GM18498 (cell line): ENCODE data around the gene RARB.

Experiments
- ATAC-seq: cut with Tn5 transposase; IDR thresholded peaks from one replicate; pipeline ENCODE4 v1.9.1; 2021; ENCODE audit warnings: mild to moderate bottlenecking, moderate library complexity; ENCODE audit not compliant: unreplicated experiment

RARB gene

DNA sequence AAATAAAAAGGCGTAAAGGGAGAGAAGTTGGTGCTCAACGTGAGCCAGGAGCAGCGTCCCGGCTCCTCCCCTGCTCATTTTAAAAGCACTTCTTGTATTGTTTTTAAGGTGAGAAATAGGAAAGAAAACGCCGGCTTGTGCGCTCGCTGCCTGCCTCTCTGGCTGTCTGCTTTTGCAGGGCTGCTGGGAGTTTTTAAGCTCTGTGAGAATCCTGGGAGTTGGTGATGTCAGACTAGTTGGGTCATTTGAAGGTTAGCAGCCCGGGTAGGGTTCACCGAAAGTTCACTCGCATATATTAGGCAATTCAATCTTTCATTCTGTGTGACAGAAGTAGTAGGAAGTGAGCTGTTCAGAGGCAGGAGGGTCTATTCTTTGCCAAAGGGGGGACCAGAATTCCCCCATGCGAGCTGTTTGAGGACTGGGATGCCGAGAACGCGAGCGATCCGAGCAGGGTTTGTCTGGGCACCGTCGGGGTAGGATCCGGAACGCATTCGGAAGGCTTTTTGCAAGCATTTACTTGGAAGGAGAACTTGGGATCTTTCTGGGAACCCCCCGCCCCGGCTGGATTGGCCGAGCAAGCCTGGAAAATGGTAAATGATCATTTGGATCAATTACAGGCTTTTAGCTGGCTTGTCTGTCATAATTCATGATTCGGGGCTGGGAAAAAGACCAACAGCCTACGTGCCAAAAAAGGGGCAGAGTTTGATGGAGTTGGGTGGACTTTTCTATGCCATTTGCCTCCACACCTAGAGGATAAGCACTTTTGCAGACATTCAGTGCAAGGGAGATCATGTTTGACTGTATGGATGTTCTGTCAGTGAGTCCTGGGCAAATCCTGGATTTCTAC lies at the start of gene RARB:
RARB (plus strand) TSS at position 322 of the 847 bp plus-strand sequence; CDS start at position 791, 469 bp downstream.
- ATAC-seq = no peak

DNA sequence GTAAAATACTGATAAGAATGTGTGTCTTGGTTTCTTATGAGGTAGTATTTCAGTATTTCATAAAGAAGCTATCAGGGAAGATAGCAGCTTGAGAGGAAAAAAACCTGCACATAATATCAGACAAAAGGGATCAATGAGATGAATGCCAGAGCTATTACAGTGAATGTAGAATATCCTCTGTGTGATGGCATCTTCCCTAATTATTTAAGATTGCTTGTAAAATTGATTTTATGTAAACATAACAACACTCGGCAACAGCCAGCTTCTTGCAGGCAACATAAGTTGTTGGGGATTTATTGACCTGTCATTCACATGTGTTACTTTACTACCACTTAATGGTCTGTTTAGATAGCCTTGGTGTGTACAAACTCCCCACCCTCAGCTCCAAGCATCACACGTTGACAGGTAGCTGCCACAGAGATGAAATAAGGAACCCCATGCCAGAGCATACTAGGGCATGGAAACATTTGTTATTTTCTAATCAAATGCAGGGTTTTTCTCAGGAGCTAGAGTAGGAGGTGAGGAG lies 49.2 kb upstream of the RARB start:
- no peak for ATAC-seq

DNA sequence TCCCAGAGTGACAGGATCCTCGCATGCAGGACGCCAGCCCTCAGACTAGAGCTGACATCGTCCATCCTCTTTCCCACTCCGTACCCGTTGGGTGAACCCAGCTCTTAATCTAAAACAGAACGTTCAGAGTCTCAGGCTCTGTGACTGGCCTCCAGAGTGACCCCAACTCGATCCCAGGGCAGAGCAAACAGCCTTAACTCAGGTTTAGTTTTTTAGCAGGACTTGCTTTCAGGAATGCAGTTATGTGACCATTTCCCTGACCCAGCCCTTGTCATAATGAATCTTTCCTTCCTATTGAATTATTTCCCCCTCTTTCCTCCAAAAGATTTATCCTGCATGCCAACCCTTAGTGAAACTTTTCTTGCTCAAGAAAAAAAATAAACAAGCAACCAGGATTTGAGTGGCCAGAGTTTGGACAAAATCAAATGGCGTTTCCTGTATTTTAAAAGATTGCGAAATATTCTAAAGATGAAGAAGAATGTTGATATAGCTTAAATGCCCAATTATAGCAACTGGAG lies 47.8 kb upstream of the RARB start:
- ATAC-seq = no peak

DNA sequence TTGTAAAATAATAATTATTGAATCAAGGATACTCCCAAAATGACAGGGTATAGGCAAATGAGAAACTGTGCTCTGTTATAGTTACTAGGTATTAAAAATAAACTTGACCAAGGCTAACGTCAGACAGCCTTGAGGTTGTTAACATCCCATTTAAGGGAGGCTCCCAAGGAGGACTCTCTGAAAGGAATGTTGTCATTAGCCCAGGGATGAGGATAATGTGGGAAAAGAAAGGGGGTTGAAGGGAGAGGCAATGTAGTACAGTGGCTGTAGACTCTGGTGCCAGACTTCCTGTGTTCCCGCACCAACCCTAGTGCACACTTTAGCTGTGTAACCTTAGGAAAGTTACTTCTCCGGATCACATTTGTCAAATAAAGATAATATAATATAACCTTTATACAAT lies 47.0 kb upstream of the RARB start:
- no peak for ATAC-seq

DNA sequence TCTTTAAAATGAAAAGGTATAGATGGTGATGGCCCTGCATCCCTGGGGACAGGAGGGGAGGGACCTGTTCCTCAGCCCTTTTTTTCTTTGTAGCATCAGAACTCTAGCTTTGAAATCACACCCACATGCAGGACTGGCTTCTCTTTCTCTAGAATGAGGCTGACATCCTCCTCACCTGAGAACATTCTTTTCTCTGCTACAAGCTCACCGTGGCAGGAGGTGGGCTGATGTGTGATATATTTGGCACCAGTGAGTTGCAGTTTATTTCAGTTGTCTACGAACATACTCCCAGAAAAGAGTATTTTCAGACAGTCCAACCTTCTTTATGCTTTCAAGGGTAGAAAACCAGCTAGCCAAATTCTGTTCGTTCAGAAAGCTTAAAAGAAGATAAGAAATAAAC lies 43.6 kb upstream of the RARB start:
- no peak for ATAC-seq

DNA sequence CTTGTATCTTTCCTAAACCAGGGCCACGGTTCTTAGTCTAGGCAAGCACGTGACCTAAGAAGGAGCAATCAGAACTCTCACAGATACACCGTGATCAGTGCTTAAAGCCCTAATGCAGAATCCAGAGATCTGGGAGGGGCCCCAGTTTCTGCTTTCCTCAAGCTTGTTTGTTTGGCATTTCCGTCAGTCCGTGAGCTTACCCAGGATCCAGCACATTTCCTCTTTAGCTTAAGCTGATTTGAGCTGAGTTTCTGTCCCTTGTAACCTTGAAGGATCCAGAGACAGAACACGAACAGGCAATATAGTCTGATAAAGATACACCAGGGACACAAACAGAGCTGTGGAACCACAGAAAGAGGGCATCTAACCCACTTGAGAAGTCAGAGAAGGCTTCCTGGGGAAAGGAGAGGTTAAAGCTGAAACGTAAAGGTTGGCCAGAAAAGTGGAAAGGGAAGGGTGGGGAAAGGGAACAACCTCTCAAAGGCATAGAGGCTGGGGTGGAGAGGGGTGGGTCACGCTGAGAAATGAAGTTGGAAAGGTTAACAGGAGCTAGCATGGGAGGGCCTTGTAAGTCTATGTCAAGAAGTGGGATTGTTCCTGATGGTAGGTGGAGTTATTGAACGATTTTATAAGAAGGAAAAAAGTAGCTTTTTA lies 42.1 kb upstream of the RARB start:
- no peak for ATAC-seq

DNA sequence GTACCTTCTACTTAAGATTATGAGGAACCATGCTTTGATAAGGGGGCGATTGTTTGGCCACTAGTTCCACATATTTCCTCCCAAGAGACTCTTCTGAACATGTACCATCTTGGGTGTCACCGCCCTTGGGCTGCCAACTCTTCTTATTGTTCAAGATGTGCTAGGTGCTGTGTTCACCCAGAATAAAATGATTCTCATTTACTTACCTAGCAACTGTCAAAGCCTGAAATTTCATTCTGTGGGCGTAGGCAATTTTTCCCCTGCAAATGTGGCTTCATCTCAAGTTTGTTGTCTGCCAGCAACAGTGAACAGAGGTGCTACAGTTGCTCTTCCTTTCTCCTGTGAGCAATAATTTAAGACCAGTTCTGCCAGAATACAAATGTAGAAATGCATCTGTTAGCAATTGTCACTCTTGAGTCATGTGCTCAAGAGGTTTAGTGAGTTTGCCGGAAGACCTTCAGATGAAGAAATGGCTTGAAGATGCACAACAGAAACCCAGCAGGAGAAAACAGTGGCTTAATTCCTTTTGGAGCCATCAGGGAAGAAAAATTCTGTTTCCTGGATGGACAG lies 41.3 kb upstream of the RARB start:
- ATAC-seq = no peak

DNA sequence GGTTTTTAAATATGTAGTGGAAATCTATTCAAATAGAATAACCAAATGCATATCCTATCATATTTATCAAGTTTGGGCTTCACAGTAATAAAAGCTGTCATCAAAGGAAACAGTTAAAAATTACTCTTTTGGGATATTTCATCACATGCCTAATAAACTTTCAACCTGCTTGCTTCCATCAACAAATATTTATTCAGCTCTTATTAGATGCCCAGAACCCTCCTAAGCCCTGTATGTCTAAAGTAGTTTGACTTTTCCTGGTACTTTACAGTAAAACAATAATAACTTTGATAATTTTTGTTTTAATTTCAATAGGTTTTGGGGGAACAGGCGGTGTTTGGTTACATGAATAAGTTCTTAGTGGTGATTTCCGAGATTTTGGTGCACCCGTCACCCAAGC lies 37.5 kb upstream of the RARB start:
- ATAC-seq = no peak

DNA sequence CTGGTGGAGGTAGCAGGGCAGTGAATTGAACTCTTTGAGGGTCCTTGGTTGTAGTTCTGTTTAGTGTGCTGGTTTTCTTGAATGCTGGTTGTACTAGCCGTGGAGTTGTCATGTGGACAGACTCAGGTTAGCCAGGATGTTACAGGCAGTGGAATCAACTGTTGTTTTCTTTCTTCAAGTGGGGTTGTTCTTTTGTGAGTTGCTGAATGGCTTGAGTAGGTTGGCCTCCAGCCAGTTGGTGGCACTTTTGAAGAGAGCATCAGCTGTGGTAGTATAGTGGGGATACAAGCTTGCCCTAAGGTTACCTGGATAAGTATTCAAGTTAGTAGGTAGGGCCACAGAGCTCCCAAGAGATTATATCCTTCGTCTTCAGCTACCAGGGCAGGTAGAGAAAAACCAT lies 31.8 kb upstream of the RARB start:
- ATAC-seq = no peak

DNA sequence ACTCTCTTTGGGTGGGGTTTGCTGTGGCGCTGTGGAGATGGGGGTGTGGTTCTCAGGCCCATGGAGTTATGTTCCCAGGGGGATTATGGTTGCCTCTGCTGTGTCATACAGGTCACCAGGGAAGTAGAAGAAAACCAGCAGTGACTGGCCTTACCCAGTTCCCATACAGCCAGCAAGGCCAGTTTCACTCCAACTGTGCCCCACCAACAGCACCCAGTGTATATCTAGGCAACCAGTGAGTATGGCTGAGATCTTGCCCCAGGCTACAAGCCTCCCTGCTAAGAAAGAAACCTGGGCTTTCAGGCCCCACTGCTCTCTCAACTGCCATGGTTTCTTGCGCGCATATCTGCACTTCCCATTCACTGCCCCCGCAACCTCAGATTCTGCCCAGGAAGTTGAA lies 31.4 kb upstream of the RARB start:
- ATAC-seq = no peak

DNA sequence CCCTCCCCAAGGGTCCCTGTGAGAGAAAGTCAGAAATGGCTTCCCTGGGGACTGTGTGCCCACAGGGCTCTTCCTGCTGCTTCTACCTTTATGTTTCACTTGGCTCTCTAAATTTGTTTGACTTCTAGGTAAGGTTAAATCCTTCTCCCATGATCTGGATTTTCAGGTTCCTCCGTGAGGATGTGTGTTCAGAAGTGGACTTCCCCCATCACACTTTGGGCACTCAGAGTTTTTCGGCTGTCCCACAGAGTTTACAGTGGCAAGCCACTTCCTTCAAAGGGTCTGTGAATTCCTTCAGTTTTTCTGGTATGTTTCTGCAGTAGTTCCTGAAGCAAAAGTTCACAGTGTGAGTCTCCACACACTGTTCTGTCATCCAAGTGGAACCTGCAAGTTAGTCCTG lies 30.9 kb upstream of the RARB start:
- ATAC-seq = no peak

DNA sequence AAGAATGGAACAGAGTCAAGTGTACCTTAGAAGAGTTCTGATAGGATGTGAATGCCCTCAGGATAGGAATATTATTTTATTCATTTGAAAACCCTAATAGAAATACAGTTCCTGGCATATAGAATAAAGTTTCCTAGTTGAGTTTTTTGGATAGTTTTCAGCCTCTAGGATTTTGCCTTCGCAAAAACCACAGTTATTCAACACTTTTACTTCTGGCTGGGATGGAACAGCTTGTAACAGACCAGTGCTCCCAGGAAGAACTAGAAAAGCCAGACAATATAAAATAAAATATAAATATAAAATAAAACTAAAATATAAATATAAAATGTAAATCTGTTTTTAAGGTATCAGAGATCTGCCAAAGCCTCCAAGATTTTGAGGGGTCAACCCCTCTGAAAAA lies 27.5 kb upstream of the RARB start:
- no peak for ATAC-seq

DNA sequence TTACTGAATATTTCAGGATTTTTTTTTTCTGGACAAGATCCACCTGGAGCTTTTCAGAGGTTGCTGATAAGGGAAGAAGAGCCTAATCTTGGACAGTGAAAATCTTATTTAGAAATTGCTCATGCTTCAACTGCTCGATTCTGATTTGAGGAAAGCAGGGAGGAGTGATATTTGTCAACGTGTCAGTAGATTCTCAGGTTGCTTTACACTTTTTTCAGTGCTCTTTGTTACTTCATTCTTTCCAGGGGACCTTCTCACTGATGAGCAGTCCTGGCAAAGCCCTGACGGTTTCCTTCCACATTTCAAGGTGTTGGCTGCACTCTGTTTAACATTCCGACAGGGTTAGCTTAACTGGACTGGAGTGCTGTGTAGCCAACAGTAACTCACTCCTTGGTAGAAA lies 24.1 kb upstream of the RARB start:
- no peak for ATAC-seq

DNA sequence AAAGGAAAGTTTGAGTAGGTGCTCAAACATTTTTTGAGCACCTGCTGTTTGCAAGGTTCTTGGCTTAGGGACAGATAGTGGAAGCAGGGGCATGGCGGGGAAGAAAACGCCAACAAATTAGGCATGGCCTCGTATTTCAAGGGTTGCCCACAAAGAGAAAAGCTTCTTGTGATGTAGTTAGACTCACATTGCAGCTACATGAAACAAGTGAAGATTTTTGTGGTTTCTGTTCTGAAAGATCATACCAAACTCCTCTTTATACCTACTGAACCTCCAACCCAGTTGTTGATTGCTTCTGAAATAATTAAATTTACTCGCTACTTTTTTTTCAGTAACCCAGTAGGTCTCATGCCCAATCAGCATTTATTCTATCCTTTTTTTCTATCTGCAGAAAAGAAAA lies 23.5 kb upstream of the RARB start:
- no peak for ATAC-seq

DNA sequence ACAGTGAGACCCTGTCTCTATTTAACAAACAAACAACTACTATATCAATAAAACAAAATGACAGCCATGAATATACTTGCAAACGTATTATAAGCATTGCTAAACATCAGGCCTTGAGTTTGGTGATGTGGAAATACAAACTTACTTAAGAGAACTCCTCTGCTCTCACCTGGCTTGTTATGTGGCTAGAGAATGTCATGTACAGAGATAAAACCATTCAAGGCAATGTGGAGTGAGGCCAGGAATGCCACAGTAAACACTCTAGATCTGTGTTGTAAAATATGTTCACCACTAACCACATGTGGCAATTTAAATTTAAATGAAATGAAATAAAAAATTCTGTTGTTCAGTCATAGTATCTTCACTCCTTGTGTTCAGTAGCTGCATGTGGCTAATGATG lies 22.7 kb upstream of the RARB start:
- no peak for ATAC-seq

DNA sequence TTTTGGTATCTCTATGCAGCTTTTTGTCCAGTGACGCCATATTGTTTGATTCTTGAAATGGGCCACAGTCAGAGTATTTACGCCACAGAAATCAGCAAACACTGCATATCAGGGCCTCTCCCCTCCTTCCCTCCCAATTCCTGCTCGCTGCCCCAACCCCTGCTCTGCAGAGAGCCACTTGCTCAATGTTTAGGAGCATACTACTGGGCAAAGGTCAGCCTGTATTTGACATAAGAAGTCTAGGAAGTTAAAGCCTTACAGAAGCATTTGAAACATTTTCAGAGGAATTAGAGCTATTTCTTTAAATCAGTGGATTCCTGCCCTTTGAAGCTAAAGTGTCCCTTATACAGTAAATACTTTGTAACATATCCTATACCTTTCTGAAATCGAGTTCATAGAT lies 17.4 kb upstream of the RARB start:
- no peak for ATAC-seq

DNA sequence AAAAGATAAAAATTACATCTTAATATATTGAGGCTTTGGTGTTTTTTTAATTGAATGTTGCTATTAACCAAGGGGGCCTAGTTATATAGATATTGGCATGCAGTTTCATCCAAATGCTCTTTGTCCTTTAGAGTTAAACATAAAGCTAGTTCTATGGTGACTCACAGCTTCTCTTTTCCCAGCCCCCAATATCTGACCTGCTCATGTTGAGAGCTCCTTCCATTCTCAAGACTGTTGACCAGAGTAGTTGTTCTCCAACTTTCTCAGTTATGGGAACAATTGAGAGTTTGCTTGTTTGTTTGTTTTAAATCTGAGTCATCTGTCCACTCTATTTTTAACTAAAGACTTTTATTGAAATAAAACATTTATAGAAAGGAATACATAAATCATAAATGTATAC lies 15.8 kb upstream of the RARB start:
- no peak for ATAC-seq

DNA sequence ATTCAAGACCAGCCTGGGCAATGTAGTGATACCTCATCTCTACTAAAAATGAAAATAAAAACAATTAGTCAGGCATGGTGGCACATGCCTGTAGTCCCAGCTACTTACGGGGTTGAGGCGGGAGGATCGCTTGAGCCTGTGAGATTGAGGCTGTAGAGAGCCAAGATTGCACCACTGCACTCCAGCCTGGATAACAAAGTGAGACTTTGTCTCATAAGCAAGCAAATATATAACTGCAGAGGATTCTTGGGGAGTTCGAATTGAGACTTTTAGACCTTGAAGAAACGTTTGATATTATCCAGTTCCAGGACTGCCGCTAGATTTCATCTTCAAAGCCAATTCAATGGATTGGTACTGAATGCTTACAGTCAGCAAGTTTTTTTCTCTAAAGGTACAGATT lies 11.9 kb upstream of the RARB start:
- ATAC-seq = no peak

DNA sequence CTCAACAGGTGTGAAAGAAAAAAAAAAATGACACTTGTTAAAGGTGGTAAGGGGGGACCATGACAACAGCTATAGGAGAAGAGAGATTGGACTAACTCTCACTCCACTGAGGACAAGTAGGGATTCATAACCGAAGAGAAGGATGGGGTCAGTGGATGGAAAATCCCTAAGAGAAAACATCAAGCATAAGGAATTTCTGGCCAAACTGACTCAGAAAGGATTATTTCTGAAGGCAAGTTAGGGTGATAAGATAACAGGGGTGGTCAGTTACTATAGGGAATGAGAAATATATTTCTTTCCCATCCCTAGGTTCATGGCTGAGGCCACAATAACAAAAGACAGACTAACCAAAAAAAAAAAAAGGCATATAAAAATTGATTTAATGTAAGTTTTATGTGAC lies 9.5 kb upstream of the RARB start:
- ATAC-seq = no peak

DNA sequence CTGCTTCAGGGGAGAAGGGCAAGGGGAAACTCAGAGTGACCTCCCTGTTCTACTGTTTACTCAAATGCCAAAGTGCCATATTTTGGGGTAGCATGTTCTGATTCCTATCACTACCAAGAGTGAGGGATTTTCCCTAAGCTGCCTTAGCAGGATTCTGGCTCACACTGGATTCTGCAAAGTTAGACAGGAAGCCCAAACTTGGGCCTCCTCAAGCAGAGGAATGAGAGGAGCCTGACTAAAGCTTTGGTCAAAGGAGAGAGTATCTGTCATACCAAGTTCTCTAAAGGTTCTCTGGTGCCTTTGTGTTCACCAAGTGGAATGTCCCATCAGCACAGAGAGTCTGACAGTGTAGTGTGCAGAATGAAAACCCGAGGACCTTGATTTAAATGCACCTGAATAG lies 8.8 kb upstream of the RARB start:
- no peak for ATAC-seq

DNA sequence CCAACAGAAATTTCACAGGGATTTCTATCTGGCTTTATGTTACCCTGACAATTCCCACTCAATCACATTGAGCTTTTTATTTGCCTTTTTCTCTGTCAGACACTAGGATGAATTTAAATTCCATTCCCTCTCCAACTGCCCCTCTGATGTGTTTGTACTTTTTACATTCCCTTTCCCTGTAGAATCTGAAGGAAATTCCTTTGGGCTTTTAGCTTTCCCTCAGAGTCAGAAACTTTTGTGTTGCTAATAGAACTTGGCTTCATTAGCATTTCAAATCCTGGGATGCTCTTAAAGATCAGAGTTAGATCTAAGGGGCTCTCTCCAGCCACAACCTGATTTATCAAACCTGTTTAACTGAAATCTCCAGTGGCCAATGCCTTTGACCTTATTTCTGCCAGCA lies 7.9 kb upstream of the RARB start:
- ATAC-seq = no peak

DNA sequence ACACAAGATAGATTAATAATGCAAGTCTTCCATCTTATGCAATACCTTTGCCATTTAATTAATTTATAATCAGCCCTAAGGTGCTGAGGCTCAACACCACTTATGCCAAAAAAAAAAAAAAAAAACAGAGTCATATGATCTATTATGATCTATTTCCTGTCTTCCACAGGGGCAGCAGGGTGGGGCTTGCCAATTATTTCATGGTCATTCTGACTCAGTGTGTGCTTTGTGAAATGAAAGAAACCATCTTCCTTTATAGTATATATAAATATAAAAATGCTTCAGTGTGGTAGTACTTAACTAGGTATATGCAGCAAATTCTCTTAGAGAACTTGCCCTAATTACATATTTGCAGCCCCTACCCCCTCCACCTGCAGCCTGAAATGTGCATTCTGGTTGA lies 7.2 kb upstream of the RARB start:
- no peak for ATAC-seq
